Ecto neural progenitor cell (in vitro differentiated cells): ENCODE results near the gene IDE.

Experiments
- DNase-seq: peaks from one replicate; pipeline ENCODE4 v3.0.0-alpha.2; 2018; ENCODE audit warnings: low spot score

The IDE gene

GRCh38 chr10:92567952-92568600 lies 5.8 kb downstream of the IDE start:
- DNase-seq = no peak

GRCh38 chr10:92562424-92562823 lies 11.5 kb downstream of the IDE start:
- DNase-seq = no peak

GRCh38 chr10:92559046-92559445 lies 14.8 kb downstream of the IDE start:
- DNase-seq = no peak

- DNase-seq = no peak
These were observed 19.9 kb downstream of the IDE start for GRCh38 chr10:92553959-92554358.

GRCh38 chr10:92552310-92552709 lies 21.6 kb downstream of the IDE start:
- DNase-seq = no peak

- DNase-seq = no peak
These were observed 23.0 kb downstream of the IDE start for GRCh38 chr10:92550924-92551323.

- no peak for DNase-seq
These were observed 26.2 kb downstream of the IDE start for GRCh38 chr10:92547676-92548075.

GRCh38 chr10:92545556-92545955 lies 28.3 kb downstream of the IDE start:
- DNase-seq = no peak

- no peak for DNase-seq
These were observed 29.6 kb downstream of the IDE start for GRCh38 chr10:92544296-92544695.

- no peak for DNase-seq
These were observed 31.4 kb downstream of the IDE start for GRCh38 chr10:92542458-92542857.

- no peak for DNase-seq
These were observed 32.3 kb downstream of the IDE start for GRCh38 chr10:92541583-92541982.

- no peak for DNase-seq
These were observed 35.5 kb downstream of the IDE start for GRCh38 chr10:92538231-92538958.

GRCh38 chr10:92530891-92531535 lies 42.9 kb downstream of the IDE start:
- no peak for DNase-seq

- no peak for DNase-seq
These were observed 43.5 kb downstream of the IDE start for GRCh38 chr10:92530421-92530820.

- no peak for DNase-seq
These were observed 46.2 kb downstream of the IDE start for GRCh38 chr10:92527716-92528115.

- no peak for DNase-seq
These were observed 50.3 kb downstream of the IDE start for GRCh38 chr10:92523639-92524038.

GRCh38 chr10:92517034-92517655 lies 56.7 kb downstream of the IDE start:
- DNase-seq = peak; percentile 49

GRCh38 chr10:92508866-92509265 lies 65.0 kb downstream of the IDE start:
- no peak for DNase-seq

GRCh38 chr10:92506336-92506735 lies 67.6 kb downstream of the IDE start:
- no peak for DNase-seq

- no peak for DNase-seq
These were observed 68.8 kb downstream of the IDE start for GRCh38 chr10:92505044-92505443.

GRCh38 chr10:92502296-92502808 lies 71.5 kb downstream of the IDE start:
- no peak for DNase-seq

GRCh38 chr10:92493362-92493761 lies 80.5 kb downstream of the IDE start:
- DNase-seq = no peak
